Stimulated activated CD4-positive, alpha-beta T cell treated with anti-CD3 and anti-CD28 coated beads, Interleukin-12 subunit alpha, Interleukin-12 subunit beta, amount 100 ng/mL, for 4 hours (primary cell): ENCODE data around the gene NLRP6.
"Not testable (repeated sequence)": the region's sequence is repeated elsewhere in the genome, so short reads cannot be mapped to it uniquely, and the experiment has no call there.

ENCODE experiments used
- DNase-seq: peaks from one replicate; pipeline ENCODE4 v3.0.0-alpha.2; 2020

NLRP6 gene

GRCh38 chr11:326842-327580 lies 48.8 kb downstream of the NLRP6 start:
- DNase-seq, result peak; percentile 48

DNA sequence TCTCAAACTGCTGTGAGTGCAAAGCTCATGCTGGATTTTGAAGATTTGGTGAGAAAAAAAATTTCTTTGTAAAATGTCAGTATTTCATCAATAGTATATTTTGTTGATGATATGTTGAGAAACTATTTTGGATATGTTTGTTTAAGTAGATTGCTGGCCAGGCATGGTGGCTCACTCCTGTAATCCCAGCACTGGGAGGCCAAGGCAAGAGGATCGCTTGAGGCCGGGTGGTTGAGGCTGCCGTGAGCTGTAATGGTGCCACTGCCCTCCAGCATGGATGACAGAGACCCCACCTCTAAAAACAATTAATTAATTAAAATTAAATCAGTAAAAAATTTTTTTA lies 49.3 kb downstream of the NLRP6 start:
- no peak for DNase-seq

DNA sequence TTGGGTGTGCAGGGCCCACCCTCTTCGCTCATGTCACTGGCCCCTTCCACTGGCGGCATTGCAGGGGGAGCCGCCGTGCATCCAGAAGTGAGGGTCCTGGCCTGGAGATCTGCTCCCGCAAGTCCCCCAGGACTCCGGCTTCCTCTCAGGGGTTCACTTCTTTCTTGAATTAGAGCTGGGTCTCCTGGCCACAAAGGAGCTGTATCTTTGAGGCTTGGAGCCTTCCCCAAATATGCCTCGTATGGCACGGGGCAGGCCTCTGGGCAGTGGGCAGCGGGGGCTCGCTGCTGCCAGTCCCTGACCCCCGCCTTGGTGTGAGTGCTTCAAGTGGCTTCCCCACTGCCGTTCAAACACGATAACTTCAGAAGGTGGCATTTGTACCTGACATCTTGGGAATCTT lies 49.8 kb downstream of the NLRP6 start:
- DNase-seq, result no peak

DNA sequence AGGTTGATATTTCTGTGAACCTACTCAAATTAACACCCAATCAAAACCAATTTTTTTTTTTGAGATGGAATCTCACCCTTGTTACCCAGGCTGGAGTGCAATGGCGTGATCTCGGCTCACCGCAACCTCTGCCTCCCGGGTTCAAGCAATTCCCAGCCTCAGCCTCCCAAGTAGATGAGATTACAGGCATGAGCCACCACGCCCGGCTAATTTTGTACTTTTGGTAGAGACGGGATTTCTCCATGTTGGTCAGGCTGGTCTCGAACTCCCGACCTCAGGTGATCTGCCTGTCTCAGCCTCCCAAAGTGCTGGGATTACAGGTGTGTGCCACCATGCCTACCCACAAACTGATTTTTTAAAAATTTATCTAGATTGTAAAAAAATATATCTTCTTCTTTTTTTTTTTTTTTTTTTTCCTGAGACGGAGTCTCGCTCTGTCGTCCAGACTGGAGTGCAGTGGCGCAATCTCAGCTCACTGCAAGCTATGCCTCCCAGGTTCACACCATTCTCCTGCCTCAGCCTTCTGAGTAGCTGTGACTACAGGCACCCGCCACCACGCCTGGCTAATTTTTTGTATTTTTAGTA lies 50.4 kb downstream of the NLRP6 start:
- not testable (repeated sequence) for DNase-seq

- DNase-seq, result no peak
Observed at GRCh38 chr11:329886-330253, 51.7 kb downstream of the NLRP6 start.

DNA sequence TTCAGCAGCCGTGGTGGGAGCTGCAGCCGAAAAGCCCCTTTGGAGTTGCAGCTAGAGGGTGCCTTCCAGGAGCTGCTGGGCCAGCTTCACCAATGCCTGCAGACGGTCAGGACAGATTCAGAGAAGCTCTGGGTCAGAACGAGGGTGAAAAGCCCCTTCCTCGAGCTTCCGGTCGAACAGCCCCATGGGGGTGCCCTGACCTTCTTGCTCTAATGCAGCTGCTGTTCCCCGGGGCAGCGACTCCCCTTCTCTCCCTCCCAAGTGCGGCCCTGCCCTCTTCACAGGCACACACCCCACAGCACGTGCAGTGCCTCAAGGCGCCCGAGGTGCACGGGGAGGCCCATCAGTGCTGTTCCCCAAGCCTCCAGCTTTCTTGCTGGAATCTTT lies 52.1 kb downstream of the NLRP6 start:
- no peak for DNase-seq

DNA sequence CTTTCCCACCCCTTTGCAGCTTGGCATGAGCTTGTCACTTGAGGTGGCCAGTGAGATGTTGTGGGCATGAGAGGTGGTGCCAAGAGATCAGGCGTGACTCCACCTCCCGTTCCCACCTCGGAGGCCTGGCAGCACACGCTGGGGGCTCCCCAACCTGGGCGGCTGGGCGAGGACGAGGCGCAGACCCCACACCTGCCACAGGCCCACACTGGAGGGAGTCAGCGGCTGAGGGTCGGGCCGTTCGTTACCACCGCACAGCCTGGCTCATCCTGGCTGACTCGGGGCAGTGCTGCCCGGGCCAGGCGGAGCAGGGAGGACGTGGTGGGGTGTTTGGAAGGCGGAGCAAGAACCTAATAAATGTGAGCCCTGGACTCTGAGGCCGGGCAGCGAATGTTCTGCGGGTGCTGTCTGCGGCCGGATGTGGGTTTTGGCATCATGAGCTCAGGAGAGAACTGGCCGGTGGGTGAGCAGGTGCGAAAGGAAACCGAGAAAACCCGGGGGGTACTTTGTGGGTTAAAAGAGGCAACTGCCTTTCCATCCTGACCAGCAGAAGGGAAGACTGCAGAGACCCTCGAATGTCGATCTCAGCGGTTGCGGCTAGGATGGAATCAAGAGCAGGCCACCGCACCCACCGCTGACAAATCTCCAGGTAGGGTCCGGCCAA lies 52.6 kb downstream of the NLRP6 start:
- DNase-seq, result no peak

- DNase-seq, result no peak
Observed at GRCh38 chr11:331358-332060, 53.3 kb downstream of the NLRP6 start.

GRCh38 chr11:332651-333480 lies 54.7 kb downstream of the NLRP6 start:
- DNase-seq, result no peak

DNA sequence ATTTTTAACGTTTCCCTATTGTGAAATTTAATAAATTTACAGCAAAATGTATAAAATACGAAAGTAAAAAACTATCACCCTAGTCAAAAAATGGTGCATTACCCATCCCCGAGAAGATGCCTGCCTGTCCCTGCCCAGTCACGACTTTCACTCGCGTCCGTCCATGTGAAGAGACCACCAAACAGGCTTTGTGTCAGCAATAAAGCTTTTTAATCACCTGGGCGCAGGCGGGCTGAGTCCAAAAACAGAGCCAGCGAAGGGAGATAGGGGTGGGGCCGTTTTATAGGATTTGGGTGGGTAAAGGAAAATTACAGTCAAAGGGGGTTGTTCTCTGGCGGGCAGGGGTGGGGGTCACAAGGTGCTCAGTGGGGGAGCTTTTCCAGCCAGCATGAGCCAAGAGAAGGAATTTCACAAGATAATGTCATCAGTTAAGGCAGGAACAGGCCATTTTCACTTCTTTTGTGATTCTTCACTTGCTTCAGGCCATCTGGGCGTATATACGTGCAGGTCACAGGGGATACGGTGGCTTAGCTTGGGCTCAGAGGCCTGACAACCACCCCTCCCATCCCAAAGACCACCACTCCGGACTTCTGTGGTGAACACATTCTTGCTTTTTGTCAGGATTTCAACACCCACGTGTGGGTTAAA lies 55.5 kb downstream of the NLRP6 start:
- not testable (repeated sequence) for DNase-seq

GRCh38 chr11:334264-334994 lies 56.2 kb downstream of the NLRP6 start:
- DNase-seq, result no peak
